Left kidney (tissue), 2 donors: Measurements from ENCODE around the gene TMEM256. TPM values are rescaled to one million over a fixed set of nuclear protein-coding genes. Genes with fewer than 3 reads are reported as not detected.
A peak's percentile ranks its signal among the peaks of the same experiment; 100 is the strongest.

Experiments used
- DNase-seq: peaks from one replicate; pipeline ENCODE4 v3.0.0-alpha.2; 2013
- polyA plus RNA-seq: library from polyadenylated mRNA; unstranded; fragments of 120-200 nt; gene quantifications from one replicate; pipeline ENCODE4 v1.2.1, GENCODE V29; 2013; ENCODE audit not compliant: insufficient read length

TMEM256 gene
- polyA plus RNA-seq, 1 donor = 74.9 TPM

DNA sequence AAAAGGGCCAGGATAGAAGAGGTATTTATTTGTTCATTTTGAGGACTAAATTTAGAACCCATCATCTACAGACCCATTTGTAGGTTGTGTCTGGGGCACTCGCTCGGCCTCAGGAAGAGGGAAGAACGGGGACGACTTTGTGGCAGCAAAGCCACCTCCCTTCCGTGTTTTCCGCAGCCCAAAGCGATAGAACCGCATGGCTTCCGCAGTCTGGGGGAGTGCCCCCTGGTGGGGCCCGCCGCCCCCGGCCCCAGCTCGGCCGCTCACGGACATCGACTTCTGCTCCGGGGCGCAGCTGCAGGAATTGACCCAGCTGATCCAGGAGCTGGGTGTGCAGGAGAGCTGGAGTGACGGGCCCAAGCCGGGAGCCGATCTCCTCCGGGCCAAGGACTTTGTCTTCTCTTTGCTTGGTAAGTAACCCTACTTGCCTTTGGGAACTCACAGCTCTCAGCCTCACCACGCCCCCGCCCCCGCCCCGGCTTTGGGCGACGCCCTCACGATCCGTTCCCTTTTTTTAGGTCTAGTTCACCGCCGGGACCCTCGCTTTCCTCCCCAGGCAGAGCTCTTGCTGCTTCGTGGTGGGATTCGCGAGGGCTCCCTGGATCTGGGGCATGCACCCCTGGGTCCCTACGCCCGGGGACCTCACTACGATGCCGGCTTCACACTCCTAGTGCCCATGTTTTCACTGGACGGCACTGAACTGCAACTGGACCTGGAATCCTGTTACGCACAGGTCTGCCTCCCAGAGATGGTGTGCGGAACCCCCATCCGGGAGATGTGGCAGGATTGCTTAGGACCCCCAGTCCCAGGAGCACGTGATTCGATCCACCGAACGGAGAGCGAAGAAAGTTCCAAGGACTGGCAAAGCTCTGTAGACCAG lies 32.0 kb upstream of the TMEM256 start:
- no peak for DNase-seq

GRCh38 chr17:7432296-7432695 lies 28.4 kb upstream of the TMEM256 start:
- DNase-seq = no peak

- no peak for DNase-seq
These were observed 27.3 kb upstream of the TMEM256 start for GRCh38 chr17:7431231-7431630.

DNA sequence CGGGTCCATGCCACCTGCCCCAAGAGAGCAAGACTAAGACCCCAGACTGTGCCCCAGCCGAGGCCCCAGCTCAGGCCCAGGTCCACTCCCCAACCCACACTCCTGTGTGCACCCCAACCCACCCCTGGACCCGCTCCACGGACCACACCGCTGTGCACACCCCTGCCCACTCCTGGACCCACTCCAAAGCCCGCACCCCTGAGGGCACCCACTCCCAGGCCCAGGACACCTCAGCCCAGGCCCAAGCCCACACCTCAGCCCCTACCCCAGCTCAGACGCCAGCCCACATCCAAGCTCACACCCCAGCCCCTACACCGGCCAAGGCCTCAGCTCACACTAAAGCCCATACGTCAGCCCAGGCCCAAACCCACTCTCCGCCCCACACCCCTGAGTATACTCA lies 25.8 kb upstream of the TMEM256 start:
- no peak for DNase-seq

- DNase-seq = no peak
These were observed 24.7 kb upstream of the TMEM256 start, which contains the start of gene SPEM3 for GRCh38 chr17:7428557-7428956. SPEM3 (plus strand) TSS chr17:7428857; CDS start chr17:7428903, 46 bp downstream.

- no peak for DNase-seq
These were observed 23.7 kb upstream of the TMEM256 start for GRCh38 chr17:7427549-7427948.

DNA sequence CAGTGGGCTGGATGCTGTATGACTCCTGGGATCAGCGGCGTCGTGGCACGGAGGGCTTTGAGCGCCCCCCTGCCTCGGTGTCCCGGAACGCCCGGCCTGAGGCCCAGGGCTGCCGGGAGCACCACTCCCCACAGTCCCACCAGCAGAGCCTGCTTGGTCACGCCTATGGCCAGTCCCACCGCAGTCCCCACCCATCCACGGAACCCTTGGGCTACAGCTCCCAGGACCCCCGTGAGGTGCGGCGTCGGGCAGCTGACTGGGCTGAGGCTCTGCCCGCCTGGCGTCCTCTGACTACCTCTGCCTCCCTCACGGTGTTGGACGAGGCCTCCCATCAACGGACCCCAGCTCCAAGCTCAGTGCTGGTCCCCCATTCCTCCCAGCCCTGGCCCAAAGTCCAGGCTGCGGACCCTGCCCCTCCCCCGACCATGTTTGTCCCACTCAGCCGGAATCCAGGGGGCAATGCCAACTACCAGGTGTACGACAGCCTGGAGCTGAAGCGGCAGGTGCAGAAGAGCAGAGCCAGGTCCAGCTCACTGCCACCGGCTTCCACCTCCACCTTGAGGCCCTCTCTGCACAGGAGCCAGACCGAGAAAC lies 23.1 kb upstream of the TMEM256 start:
- DNase-seq = no peak

DNA sequence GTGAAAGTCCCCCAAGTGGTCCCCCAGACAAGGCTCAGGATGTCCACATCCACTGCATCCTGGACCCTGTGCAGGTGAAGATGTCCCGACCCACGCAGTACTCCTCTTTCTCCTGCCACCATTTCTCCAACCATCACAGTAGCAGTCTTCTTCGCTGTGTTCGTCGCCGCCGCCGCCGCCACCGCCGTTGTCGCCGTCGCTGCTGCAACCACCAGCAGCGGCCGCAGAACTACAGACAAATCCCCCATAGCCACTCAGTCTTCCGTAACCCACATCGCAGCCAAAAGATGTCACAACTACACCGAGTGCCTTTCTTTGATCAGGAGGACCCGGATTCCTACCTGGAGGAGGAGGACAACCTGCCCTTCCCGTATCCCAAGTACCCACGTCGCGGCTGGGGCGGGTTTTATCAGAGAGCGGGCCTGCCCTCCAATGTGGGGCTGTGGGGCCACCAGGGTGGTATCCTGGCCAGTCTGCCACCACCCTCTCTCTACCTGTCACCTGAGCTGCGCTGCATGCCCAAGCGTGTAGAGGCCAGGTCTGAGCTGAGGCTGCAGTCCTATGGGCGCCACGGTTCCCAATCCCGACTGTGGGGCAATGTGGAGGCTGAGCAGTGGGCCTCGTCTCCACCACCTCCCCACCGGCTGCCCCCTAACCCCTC lies 22.4 kb upstream of the TMEM256 start:
- DNase-seq = no peak

- DNase-seq = no peak
These were observed 21.9 kb upstream of the TMEM256 start for GRCh38 chr17:7425756-7426155.

DNA sequence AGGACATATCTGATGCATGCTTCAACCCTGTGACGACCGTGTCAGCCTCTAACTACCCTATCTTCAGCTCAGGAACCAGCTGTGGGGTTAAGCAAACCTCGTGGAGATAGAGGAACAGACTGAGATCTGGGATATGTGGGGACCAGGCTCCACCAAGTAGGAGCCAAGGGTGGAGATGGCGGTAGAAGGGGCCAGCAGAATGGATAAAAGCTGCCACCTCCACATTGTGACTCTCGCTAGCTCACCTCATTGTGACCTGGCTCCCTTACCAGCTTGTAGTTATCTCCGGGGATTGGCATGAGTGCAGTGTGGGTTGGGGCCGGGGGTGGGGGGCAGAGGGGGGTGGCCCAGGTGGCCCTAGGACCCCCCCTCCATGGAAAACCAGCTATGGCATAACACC lies 21.4 kb upstream of the TMEM256 start, which contains the start of gene SPEM2:
Gene SPEM2 (plus strand): TSS at position 301 of the 400 bp plus-strand sequence. CDS start 73 bp downstream, at position 374.
- no peak for DNase-seq

GRCh38 chr17:7423679-7424078 lies 19.8 kb upstream of the TMEM256 start:
- DNase-seq = no peak

GRCh38 chr17:7421186-7421585 lies 17.3 kb upstream of the TMEM256 start:
- DNase-seq = no peak

- peak; percentile 43 for DNase-seq
These were observed 16.1 kb upstream of the TMEM256 start, which contains the start of gene SPEM1 for GRCh38 chr17:7419819-7420610. SPEM1 (plus strand) TSS chr17:7420324; CDS start chr17:7420385, 61 bp downstream.

DNA sequence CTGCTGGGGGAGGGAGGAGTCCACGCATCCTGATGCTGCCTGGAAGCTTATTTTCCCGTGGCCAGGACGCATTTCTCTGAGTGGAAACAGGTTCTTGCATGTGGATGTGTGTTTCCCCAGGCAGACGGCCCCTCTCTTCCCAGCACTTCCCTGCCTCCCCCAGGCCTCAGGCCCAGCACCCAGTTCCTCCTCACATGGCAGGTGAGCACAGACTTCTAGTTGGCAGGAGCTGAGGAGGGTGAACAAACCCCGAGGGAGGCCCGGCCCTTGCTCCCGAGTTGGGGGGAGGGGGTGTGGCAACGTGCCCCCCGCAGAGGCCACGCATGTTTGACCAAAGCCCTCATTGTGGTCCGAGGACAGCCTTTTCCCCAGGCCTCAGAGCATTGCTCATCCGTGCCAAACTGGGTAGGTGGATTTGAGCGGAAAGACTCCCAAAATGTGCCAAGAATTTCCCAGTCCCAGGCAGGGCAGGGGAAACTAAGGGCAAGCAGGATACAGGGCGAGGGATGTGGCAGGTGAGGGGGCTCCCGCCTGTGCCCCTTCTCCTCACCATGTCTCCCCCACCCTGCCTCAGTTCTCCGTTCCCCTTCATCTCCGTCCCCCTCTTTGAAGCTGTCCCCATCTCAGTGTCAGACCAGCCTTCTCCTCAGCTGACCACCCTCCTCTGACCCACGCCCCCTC lies 14.7 kb upstream of the TMEM256 start:
- DNase-seq = no peak

DNA sequence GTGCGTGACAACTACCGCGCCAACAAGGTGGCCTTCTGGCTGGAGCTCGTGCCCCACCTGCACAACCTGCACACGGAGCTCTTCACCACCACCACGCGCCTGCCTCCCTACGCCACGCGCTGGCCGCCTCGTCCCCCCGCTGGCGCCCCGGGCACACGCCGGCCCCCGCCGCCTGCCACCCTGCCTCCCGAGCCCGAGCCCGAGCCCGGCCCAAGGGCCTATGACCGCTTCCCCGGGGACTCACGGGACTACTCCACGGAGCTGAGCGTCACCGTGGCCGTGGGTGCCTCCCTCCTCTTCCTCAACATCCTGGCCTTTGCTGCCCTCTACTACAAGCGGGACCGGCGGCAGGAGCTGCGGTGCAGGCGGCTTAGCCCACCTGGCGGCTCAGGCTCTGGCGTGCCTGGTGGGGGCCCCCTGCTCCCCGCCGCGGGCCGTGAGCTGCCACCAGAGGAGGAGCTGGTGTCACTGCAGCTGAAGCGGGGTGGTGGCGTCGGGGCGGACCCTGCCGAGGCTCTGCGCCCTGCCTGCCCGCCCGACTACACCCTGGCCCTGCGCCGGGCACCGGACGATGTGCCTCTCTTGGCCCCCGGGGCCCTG lies 13.3 kb upstream of the TMEM256 start:
- DNase-seq = no peak

GRCh38 chr17:7416323-7416722 lies 12.4 kb upstream of the TMEM256 start:
- DNase-seq = no peak

DNA sequence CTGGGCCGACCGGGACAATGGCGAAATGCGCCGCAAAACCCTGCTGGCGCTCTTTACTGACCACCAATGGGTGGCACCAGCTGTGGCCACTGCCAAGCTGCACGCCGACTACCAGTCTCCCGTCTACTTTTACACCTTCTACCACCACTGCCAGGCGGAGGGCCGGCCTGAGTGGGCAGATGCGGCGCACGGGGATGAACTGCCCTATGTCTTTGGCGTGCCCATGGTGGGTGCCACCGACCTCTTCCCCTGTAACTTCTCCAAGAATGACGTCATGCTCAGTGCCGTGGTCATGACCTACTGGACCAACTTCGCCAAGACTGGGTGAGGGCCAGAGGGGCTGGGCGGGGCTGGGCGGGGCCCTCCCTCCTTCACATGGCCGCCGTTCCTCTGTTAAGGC lies 11.9 kb upstream of the TMEM256 start:
- DNase-seq = no peak

DNA sequence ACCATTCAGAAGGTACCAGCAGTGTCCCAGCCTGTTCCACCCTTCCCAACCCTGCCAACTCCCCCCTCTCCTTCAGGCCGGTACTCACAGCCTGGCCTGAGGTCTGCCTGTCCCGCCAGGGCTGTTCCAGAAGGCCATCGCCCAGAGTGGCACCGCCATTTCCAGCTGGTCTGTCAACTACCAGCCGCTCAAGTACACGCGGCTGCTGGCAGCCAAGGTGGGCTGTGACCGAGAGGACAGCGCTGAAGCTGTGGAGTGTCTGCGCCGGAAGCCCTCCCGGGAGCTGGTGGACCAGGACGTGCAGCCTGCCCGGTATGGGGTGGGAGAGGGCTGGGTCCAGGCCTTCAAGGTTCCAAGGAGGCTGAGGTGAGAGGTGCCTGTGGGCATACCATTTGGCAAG lies 10.9 kb upstream of the TMEM256 start:
- DNase-seq = no peak

DNA sequence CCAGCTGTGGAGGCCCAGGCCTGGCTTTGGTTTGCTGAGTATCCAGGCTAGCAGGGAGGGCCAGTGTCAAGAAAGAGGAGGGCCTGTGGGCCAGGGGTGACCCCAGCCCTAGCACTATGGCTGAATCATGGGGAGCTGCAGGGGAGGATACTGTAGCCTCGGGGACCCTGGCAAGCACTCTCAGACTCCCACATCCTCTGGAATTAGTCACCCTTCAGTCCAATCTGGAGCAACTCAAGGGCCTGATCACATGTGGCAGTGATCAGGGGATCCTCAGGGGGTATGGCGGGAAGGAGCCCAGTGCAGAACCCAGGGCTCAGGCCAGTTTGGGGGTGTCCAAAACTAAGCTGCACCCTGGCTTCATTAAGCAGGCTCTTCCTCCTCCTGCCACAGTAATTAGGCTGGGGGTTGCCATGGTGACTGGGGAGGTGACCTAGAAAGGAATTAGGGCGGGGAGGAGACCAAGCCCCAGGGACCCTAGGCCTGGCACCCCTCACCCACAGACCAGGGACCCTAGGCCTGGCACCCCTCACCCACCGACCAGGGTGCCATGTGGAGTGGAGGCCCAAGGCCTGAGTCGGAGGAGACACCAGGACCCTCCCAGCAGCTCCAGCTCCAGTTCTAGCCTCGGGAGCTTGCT lies 9.6 kb upstream of the TMEM256 start:
- no peak for DNase-seq

DNA sequence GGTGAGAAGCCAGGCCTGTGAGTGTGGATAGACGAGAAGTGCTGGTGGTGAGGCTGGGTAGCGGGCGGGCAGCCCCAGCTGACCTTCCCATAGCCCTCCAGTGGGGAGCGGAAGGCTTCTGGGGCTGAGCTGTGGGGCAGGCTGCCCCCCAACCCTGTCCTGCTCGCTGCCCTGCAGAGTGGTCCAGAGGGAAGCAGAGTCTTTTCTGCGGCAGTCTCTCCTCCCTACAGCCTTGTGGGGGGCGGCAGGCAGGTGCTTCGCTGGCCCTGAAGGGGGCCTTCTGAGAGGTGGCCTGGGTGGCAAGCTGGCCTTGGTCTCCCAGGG lies 7.5 kb upstream of the TMEM256 start:
- DNase-seq = no peak
